22Rv1 (cell line): ENCODE measurements around the gene COL1A1.

Experiments
- CTCF ChIP-seq: fragments of 450-650 bp; IDR thresholded peaks from 2 replicates; pipeline ENCODE4 v1.5.1; 2017; ENCODE audit warnings: mild to moderate bottlenecking
- ZFX ChIP-seq: fragments of 450-650 bp; IDR thresholded peaks from 2 replicates; pipeline ENCODE4 v1.6.1; 2017; ENCODE audit warnings: antibody characterized with exemption, borderline replicate concordance

GRCh38 chr17:50192144-50192617 is 9.2 kb downstream of the COL1A1 start:
- TF ChIP-seq CTCF (no peak), ZFX (no peak)
